NCI-H82 treated with DMSO at 0.1 percent for 48 hours (cell line): ENCODE results near the gene PAX2.

ENCODE experiments used
- DNase-seq: peaks from one replicate; lab custom pipeline; 2025; ENCODE audit not compliant: unreplicated experiment; lab: John Stamatoyannopoulos, UW

PAX2 gene

DNA sequence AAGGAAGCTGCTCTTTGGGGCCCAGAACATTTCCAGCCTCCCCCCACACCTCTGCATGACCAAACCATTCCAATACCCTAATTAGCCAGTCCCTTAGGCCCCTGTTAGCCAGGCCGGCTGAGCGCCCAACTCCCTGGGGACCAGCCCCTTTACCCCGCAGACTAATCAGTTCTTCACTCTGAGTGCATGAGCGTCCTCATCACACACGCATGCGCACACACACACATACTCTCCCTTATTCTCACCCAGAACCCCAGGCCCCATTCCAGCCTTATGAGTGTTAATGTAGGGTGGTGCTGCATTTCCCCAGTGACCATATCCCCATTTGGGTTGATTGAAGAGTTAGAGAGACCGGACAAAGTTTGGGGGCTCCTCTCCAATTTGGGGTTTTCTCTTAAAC, 90.4 kb downstream of the PAX2 start:
- DNase-seq = no peak

DNA sequence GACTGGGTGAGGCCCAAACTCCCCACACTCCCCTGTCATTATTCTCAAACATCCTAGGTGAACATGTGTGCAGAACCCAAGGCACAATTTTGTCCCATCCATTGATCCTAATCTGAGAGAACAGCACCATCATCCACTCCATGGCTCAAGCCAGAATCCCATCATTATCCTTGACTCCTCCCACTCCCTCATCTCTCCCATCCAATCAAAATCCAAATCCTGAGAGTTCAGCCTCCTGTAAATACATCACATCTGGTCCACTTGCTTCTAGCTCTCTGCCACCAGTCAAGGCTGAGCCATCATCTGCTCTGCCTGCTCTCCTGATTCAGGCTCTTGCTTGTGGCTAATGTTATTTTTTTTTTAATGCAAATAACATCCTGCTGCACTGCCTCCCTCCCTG, 91.5 kb downstream of the PAX2 start:
- peak; percentile 24 for DNase-seq

DNA sequence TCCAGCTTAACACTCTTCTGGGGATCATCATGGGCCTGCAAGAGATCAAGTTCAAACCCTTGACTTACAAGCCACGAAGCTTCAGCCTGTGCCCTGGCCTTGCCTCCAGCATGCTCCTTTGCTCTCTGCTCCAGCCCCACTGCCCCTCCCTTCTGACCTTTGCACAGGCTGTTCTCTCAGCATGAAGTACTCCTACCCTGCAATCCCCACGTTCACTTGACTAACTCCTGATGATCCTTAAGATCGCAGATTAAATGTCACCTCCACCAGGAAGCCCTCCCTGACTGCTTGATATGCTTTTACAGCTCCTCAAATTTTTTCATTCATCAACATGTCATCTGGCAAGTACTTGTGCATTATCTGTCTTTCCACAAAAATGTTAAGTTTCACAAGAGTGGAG, 91.9 kb downstream of the PAX2 start:
- DNase-seq = no peak

DNA sequence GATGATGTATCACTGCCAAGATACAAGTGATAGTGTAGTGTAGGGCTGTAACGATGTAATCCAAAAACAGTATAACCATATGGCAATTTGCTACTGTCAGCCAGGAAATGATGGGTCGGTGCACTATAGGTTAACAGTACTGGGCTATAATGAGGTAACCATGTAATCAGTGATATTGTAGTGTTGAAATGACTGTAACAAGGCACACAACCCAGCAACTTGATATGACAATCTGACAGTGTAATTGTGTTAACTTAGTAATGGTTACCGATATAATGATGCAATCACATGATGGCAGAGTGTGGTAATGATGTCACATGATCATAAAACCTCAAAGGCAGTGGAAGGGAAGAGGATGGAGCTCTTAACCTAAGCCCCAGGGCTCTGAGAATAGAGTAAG, 93.6 kb downstream of the PAX2 start:
- no peak for DNase-seq

DNA sequence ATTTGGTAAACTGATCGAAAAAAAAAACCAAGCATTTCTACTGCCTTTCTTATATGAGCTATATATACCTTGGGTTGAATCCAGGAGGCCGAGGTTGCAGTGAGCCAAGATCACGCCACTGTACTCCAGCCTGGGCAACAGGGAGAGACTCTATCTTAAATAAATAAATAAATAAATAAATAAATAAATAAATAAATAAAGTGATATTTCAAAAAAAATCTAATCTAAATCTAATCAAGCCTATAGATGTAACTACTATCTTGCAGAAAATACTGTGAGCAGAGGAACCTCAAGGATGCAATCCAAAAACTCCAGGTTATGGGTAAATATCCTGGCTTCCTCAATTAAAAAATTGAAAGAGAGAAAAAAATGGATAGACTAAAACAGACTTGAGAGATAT, 96.1 kb downstream of the PAX2 start:
- DNase-seq = no peak

DNA sequence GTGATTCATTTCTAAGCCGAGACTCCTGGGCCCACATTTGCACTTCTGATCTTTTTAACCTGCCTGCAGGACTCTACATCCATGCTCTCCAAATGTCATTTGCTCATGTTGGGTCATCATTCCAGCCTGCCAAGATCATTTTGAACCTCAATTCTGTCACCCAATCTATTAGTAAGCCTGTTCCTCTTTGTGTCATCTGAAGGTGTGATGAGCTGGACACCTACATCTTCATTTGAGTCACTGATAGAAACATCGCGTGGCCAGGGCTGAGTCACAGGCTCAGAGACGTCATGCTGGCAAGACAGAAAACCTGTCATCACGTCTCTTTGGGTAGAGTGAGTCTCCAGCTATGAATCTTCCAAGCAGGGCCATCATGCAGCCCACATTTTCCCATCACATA, 102.1 kb downstream of the PAX2 start:
- DNase-seq = no peak

DNA sequence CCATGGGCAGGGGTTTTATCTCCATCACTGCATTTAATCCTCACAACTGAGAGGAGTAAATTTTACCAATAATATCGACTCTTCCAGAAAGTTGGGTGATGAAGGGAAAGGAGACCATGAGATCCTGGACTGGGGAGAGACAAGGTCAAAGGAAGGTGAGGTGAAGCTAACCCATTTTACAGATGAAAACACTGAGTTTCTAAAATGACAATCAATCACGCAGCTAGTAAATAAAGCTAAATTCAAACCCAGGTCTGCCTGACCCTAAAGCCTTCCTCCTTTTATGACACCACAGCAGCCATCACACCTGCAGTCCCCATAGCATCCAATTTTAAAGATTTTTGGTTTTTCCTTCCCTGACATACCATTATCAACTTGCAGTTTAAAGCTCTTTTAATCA, 103.4 kb downstream of the PAX2 start:
- no peak for DNase-seq

DNA sequence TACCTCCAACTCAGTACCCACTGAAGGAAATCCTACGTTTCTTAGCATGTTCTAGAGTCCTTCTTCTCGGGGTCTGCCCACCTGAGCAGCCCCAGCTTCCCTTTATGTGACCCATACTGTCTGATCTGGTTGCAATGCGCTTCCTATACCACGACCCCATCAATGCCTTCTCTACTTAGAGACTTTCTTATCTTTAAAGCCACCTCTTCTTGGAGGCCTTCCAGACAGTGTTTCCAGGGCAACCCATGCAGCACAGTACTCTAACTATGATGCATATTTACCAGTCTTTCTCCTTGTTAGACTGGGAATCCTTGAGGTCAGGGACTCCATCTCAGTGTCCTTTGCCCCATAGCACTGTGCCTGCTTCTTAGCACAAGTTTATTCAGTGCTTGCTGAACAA, 112.9 kb downstream of the PAX2 start:
- DNase-seq = no peak

DNA sequence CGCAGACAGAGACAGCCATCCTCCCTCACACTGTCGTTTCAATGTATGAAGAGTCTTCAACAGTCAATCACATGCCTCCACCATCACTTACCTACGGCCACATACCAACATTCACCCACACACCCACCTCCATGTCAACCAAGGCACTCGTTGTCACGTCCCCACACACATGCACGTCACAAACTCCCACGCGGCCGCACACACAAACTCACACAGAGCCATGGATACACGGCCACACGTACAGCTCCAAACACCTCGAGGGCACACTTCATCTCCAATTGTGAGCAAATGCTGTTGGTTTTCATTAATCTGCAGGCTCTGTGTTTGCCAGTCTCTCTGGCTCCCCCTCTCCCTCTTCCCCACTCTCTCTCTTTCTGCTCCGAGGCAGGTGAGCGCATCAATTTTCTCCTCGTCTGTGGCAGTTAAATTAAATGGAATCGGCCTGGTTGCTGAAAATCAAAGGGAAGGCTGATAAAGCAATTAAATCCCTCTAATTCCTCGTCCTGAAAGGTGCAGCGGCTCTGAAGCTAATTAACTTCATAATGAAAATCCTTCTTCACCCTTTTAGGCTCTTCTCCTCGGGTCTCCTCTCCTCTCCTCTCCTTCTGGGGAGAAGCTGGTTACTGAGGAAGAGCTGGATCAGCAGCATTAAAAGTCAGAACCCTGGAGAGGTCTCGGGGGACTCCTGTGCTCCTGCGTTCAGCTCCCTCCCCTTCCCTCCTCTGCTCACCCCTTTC, 113.5 kb downstream of the PAX2 start:
- peak; percentile 18 for DNase-seq

DNA sequence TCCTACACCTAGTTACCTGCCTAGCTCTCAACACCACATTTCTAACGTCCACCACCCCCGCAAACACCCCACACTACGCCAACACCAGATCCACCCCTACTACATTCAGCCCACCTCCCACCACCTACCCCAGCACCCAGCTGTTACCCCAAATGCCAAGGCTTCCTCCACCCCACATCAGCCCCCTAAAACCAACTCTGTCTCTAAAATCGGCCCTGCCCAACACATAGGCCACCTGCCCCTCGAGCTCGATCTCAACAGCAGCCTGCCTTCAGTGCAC, 114.0 kb downstream of the PAX2 start:
- DNase-seq = no peak

DNA sequence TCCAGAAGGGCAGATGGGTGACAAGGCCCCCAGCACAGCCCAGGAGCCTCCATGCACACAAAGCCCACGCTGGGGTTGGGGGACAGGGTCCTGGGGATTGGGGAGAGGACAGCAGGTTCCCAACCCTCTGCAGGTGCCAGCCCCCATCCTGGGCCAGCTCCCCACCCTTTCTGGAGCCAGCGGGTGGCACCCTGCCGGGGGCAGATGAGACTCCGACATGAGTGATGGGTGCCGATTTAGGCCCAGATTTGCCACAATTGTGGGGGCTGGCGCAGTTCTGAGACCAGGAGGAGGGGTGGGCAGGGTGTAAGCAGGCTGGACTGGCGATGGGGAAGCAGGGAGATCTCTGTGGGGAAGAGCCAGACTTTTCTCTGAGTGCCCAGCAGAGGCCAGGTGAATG, 118.1 kb downstream of the PAX2 start:
- no peak for DNase-seq

DNA sequence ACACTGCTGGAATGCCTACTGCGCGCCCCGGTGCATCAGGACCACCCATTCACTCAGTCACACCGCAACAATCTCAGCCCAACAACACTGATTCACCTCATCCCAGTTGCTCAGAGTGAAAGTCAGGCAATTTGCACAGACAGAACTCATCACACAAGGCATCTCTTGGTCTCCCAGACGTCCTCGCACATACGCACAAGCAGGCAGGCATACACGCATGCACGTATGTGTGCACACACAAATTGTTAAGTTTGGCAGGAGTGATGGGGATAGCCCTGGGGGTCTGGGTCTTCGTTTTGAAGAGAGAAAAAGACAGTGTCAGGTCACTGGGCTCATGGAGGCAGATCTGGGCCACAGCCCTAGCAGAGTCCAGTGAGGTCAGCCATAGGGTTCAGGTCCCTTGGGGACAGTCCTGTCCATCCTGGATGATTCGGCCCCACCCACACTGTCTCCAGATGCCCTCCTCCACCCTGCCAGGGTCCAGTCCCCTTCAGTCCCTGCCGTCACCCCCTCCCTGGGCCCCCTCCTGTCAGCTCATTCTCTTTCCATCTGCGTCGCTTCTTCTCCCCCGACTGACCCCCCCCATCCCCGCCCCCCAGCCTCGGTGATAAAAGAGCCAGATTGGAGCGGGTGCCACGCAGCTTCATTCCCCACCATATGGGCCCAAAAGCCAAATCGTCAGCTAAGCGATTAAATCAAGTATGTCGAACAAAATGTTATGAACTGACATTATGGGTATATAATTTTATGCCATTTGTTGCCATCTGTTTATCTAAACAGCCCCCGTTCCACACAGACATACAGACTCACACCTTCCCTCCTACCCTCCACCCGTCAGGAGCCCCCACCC, 118.9 kb downstream of the PAX2 start:
- DNase-seq = no peak

DNA sequence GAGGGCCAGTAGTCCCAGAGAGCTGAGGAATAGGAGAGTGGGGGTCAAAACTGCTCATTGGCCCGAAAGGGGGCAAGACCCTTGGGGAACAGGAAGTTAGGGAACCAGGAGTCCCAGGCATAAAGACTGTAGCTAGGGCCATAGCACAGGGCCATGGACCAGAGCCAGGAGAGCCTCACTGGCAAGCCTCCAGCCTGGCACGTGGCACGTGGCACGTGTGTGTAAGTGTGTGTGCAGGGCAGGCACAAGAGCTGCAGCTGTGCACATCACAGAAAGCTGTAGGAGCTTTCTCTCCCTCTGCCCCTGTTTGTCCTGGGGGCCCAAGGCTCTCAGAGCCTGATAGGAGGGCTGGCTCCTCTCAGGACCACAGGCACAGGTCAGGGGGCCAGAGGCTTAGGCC, 119.6 kb downstream of the PAX2 start:
- no peak for DNase-seq

DNA sequence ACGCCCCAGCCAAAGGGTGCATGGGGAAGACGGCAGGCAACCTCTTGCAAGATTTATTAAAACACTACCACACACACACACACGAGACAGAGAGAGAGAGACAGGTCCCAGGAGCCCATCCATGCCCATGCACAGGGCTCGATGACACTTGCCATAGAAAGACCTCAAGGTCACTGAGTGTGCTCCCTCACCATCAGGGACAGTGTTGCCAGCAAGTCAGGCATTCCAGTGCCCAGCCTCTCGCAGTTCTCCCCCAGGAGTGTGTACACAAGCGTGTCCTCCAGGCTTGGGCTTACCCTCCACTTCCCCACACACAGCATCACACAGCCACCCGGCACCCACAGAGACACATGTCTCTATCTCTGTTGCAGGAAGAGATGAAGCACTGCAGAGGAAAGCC, 120.6 kb downstream of the PAX2 start:
- no peak for DNase-seq

DNA sequence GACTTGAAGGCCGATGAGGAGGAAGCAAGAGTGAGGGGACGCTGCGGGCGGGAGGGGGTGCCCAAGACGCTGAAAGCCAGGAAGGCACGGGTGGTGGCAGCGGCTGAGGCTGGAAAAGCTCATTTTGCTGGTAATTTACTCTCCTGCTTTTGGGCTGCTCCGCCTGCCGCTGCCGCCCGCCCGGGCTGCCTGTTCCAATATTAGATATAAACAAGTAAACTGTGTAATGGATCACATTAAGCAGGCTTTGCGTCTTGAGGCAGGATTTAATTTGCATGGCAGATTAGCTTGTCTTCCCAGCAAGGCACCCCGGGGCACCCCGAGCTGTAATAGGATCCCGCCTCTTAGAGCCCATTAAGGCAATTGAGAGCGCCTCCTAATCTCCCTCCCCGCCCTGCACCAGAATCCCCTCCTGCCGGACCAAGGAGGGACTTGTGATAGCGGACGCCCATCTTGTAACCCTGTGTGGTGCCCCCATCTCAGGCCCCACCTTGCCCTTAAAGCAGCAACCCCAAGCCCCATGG, 121.3 kb downstream of the PAX2 start:
- DNase-seq = peak; percentile 79

DNA sequence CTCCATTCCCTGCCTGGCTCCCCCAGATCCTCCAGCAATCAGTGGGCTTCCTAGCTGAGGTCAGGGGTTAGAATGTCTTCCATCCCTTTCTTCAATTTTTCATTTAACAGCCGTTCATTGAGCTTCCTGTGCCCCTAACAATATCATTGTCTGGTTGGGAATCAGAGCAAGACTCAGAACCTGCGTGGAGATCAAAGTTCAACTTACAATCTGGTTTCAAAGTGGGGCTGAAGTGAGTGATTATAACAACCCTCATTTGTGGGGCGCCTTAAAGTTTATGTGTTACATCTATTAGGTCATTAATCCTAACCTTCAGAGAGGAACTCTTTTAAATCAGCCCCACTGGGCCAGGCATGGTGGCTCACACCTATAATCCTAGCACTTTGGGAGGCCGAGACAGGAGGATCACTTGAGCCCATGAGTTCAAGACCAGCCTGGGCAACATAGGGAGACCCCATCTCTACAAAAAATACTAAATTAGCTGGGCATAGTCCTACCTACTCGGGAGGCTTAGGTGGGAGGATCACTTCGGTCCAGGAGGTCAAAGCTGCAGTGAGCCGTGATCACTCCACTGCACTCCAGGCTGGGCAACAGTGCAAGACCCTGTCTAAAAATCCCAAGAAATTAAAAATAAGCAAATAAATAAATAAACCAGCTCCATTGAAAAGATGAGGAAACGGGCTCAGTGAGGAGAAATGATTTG, 122.0 kb downstream of the PAX2 start:
- no peak for DNase-seq

DNA sequence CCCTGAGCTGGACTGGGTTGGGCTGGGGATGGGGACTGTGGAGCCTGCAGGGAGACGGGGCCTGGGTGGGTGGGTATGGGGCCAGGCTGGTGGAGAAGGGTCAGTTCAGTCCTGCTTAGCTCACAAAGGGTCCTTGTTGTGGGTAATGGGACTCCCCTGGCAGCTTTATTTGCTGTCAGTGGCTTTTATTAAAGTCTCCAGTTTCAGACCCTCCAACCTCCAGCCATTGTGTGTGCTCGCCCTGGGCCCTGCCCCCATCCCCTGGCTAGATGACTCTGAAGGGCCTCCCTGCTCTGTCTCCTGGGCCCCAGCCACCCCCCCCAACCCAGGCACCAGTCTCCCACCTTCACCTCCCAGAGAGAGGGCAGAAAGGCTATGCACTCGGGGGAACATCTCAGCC, 123.0 kb downstream of the PAX2 start:
- DNase-seq = no peak

DNA sequence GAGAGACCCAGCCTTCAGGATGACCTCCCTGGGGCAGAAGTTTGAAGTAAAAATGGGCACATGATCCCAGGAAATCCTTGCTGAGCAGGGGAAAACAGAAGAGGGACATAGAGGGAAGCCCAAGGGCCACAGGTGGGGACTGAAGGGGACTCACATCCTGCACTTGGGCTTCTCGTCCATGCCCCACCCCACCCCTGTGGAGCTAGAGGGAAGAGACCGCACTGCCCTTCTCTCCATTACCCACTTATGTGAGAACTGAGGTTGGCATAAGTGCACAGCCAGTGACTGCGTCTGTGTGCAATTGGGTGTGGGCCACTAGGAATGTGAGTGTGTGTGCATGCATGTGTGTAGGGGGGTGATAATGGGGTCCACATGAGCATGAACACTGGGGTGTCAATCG, 124.0 kb downstream of the PAX2 start:
- DNase-seq = no peak

DNA sequence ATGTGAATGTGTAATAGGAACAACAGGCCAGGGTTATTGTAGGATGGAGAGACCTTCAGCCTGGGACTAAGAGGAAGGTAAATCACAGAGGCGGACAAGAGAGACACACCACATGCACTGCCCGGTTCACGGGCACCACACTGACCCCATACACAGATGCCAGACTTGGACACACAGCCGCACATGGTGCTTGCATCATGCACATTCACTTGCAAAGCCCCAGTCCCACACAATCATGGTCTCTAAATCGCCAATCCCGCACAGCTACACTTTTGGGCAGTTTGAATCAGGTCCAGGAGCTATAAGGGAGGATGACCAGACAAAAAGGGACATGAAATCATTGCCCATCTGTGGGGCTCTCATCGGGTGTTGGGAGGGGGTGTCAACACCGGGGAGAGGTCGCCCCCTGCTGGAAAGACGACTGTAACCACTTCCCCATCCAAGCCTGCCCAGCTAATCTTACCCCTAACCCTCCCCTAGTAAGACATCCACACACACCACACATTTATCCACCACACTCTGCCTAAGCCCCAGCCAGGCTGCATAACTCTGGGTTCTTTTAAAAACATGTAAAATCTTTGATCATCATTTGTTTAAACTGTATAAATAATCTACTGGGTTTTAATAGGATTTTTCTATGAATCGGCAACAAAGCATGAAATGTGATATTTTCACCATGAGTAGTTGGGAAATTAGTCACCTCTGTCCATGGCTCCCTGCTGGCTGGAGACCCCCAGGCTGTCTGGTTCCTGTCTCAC, 126.8 kb downstream of the PAX2 start:
- peak; percentile 16 for DNase-seq

DNA sequence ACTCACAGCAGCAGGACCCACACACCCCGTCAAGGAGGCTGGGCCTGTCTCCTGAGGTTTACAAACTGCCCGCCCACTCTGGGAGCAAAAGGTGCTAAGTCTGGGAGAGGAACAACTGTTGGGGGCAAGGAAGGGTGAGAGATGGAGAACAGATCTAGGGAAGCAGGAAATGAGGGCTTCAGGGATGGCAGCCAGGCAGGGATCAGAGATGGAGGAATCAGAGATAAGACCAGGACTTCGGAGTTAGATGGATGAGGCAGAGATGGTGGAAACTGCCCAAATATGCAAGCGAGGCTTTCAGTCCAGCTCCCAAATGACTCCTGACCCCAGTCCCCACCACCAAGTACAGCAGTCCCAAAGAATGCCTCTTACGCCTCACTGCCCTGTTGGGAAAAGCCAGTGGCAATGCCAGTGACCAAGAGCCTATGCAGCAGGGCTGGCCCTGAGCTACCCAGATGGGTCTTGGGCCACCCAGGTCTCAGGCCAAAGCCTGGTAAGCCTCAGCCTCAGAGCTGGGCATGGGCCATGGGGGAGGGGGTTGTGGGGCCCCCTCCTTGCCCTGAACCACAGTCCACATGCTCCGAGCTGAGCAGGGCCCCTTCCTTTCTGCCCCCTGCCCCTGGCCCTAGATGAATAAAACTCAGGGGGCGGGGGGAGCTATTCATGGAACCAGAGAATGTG, 127.9 kb downstream of the PAX2 start:
- no peak for DNase-seq
